IMR-90 (cell line): ENCODE data around the gene SERPINB8. TPM values are rescaled to one million over a fixed set of nuclear protein-coding genes. Genes with fewer than 3 reads are reported as not detected.

Experiments used
- ATAC-seq: fragments of 200-7000 bp; cut with Tn5 transposase; 2 replicates; pipeline ENCODE4 v1.9.1; 2020; ENCODE audit warnings: low read depth, mild to moderate bottlenecking, moderate library complexity
- BruUV-seq: library from RNA; stranded (reverse); fragments of 400-500 nt; replicated peaks from 2 replicates; lab custom pipeline; 2021; lab: Mats Ljungman, UMichigan
- CTCF ChIA-PET: fragments of 300-600 bp; formaldehyde crosslinking; extraction: SDS; loops from one replicate; lab custom pipeline; 2021; ENCODE audit warnings: antibody characterized with exemption; lab: Yijun Ruan, JAX
- POLR2A ChIA-PET: fragments of 300-600 bp; sonication (Branson Sonifier 250); formaldehyde crosslinking; loops from one replicate; lab custom pipeline; 2022; ENCODE audit warnings: antibody characterized with exemption; ENCODE audit not compliant: unreplicated experiment; lab: Charles Lee
- DNase-seq: peaks from one replicate; pipeline ENCODE4 v3.0.0; 2013
- H2AFZ ChIP-seq: replicated peaks from 2 replicates; pipeline ENCODE3; 2013; ENCODE audit warnings: low read length, mild to moderate bottlenecking; ENCODE audit not compliant: poor library complexity
- H2AK5ac ChIP-seq: 2 replicates; pipeline ENCODE4 v1.6.1; 2013; ENCODE audit warnings: low read depth, low read length, inconsistent platforms
- H2AK9ac ChIP-seq: replicated peaks from 2 replicates; pipeline ENCODE3; 2013; ENCODE audit warnings: mild to moderate bottlenecking, low read depth, low read length, moderate library complexity; ENCODE audit not compliant: poor library complexity
- H2BK120ac ChIP-seq: 2 replicates; pipeline ENCODE4 v1.6.1; 2013; ENCODE audit warnings: low read depth, low read length, inconsistent platforms
- H2BK15ac ChIP-seq: 3 replicates; pipeline ENCODE4 v1.6.1; 2013; ENCODE audit warnings: low read depth, low read length, inconsistent platforms
- H2BK20ac ChIP-seq: 2 replicates; pipeline ENCODE4 v1.6.1; 2013; ENCODE audit warnings: low read depth, mild to moderate bottlenecking, inconsistent platforms, low read length, moderate library complexity
- H2BK5ac ChIP-seq: 2 replicates; pipeline ENCODE4 v1.6.1; 2013; ENCODE audit warnings: mild to moderate bottlenecking, low read depth, low read length, inconsistent platforms; ENCODE audit not compliant: poor library complexity, severe bottlenecking
- H3K14ac ChIP-seq: replicated peaks from 2 replicates; pipeline ENCODE4 v1.6.1; 2013; ENCODE audit warnings: low read depth, low read length, inconsistent platforms
- H3K18ac ChIP-seq: 2 replicates; pipeline ENCODE4 v1.6.1; 2013; ENCODE audit warnings: low read depth, low read length, control low read depth
- H3K23ac ChIP-seq: 2 replicates; pipeline ENCODE4 v1.6.1; 2013; ENCODE audit warnings: low read depth, low read length, inconsistent platforms
- H3K27ac ChIP-seq: 2 replicates; pipeline ENCODE4 v1.5.1; 2013; ENCODE audit warnings: mild to moderate bottlenecking, control low read depth, low read length; ENCODE audit not compliant: insufficient read depth
- H3K27me3 ChIP-seq: 2 replicates; pipeline ENCODE4 v1.6.1; 2013; ENCODE audit warnings: low read length; ENCODE audit not compliant: control insufficient read depth, insufficient read depth
- H3K36me3 ChIP-seq: 2 replicates; pipeline ENCODE4 v1.6.1; 2013; ENCODE audit warnings: low read length, mixed read lengths; ENCODE audit not compliant: control insufficient read depth, insufficient read depth
- H3K4ac ChIP-seq: 2 replicates; pipeline ENCODE4 v1.6.1; 2013; ENCODE audit warnings: low read depth, low read length, inconsistent platforms
- H3K4me1 ChIP-seq: 2 replicates; pipeline ENCODE4 v1.6.1; 2013; ENCODE audit warnings: low read length, mixed read lengths; ENCODE audit not compliant: control insufficient read depth, insufficient read depth
- H3K4me2 ChIP-seq: 2 replicates; pipeline ENCODE4 v1.6.1; 2013; ENCODE audit warnings: low read depth, mild to moderate bottlenecking, control low read depth, low read length, moderate library complexity
- H3K4me3 ChIP-seq: 2 replicates; pipeline ENCODE4 v1.5.1; 2013; ENCODE audit warnings: low read depth, mild to moderate bottlenecking, control low read depth, low read length, moderate library complexity; ENCODE audit not compliant: insufficient read depth
- H3K56ac ChIP-seq: 2 replicates; pipeline ENCODE4 v1.6.1; 2013; ENCODE audit warnings: low read length, inconsistent platforms; ENCODE audit not compliant: insufficient read depth; ENCODE audit errors: extremely low read depth
- H3K79me1 ChIP-seq, 2 experiments: 2 replicates each; pipeline ENCODE4 v1.6.1; 2013; ENCODE audit warnings: low read length in 2 of 2, inconsistent platforms in 1 of 2, low read depth in 1 of 2
- H3K9ac ChIP-seq: 2 replicates; pipeline ENCODE4 v1.6.1; 2013; ENCODE audit warnings: low read depth, low read length, control low read depth
- H3K9me1 ChIP-seq: 2 replicates; pipeline ENCODE4 v1.6.1; 2013; ENCODE audit warnings: low read length, inconsistent platforms; ENCODE audit not compliant: insufficient read depth
- H3K9me3 ChIP-seq: 2 replicates; pipeline ENCODE4 v1.6.1; 2013; ENCODE audit warnings: low read length; ENCODE audit not compliant: control insufficient read depth, insufficient read depth
- H4K20me1 ChIP-seq: 2 replicates; pipeline ENCODE4 v1.6.1; 2013; ENCODE audit warnings: low read length, inconsistent platforms; ENCODE audit not compliant: insufficient read depth
- H4K5ac ChIP-seq: 2 replicates; pipeline ENCODE4 v1.6.1; 2013; ENCODE audit warnings: mild to moderate bottlenecking, low read depth, low read length, control low read depth
- H4K8ac ChIP-seq, 2 experiments: 2 replicates each; pipeline ENCODE4 v1.6.1; 2013; ENCODE audit warnings: low read depth in 2 of 2, low read length in 2 of 2, control low read depth in 1 of 2, inconsistent platforms in 1 of 2
- H4K91ac ChIP-seq: 2 replicates; pipeline ENCODE4 v1.6.1; 2013; ENCODE audit warnings: low read depth, low read length, inconsistent platforms; ENCODE audit not compliant: insufficient read depth
- BHLHE40 ChIP-seq: fragments of 150-350 bp; IDR thresholded peaks from 2 replicates; pipeline ENCODE4 v1.6.1; 2016; ENCODE audit warnings: mild to moderate bottlenecking, low read depth, low read length
- CEBPB ChIP-seq: IDR thresholded peaks from 2 replicates; pipeline ENCODE4 v1.6.1; 2012; ENCODE audit warnings: low read depth, low read length, improper control_type of control experiment
- CHD1 ChIP-seq: IDR thresholded peaks from 2 replicates; pipeline ENCODE4 v1.6.1; 2012; ENCODE audit warnings: low read depth, low read length, improper control_type of control experiment
- FOS ChIP-seq: fragments of 150-350 bp; IDR thresholded peaks from 2 replicates; pipeline ENCODE4 v1.6.1; 2016; ENCODE audit warnings: low read depth, low read length
- MAFK ChIP-seq: IDR thresholded peaks from 2 replicates; pipeline ENCODE4 v1.6.1; 2012; ENCODE audit warnings: low read depth, low read length, improper control_type of control experiment
- MAZ ChIP-seq: IDR thresholded peaks from 2 replicates; pipeline ENCODE4 v1.6.1; 2012; ENCODE audit warnings: low read depth, mild to moderate bottlenecking, low read length, improper control_type of control experiment, moderate library complexity, borderline replicate concordance
- MXI1 ChIP-seq: IDR thresholded peaks from 2 replicates; pipeline ENCODE4 v1.6.1; 2012; ENCODE audit warnings: low read depth, mild to moderate bottlenecking, low read length, moderate library complexity, borderline replicate concordance
- NFE2L2 ChIP-seq: fragments of 150-350 bp; IDR thresholded peaks from 2 replicates; pipeline ENCODE4 v1.6.1; 2016; ENCODE audit warnings: low read depth, mild to moderate bottlenecking, low read length
- POLR2A ChIP-seq: IDR thresholded peaks from 2 replicates; pipeline ENCODE4 v1.6.1; 2012; ENCODE audit warnings: mild to moderate bottlenecking, low read depth, low read length
- RAD21 ChIP-seq: IDR thresholded peaks from 2 replicates; pipeline ENCODE4 v1.6.1; 2012; ENCODE audit warnings: low read length, improper control_type of control experiment
- RCOR1 ChIP-seq: IDR thresholded peaks from 2 replicates; pipeline ENCODE4 v1.6.1; 2012; ENCODE audit warnings: mild to moderate bottlenecking, low read length, improper control_type of control experiment; ENCODE audit not compliant: insufficient replicate concordance
- RFX5 ChIP-seq: IDR thresholded peaks from 2 replicates; pipeline ENCODE4 v1.8.0; 2012; ENCODE audit warnings: low read depth, mild to moderate bottlenecking, low read length, moderate library complexity
- SMC3 ChIP-seq: fragments of 150-350 bp; IDR thresholded peaks from 2 replicates; pipeline ENCODE4 v1.6.1; 2016; ENCODE audit warnings: low read depth, mild to moderate bottlenecking, antibody characterized with exemption, low read length, moderate library complexity
- WGBS, 2 experiments: methylation state at CpG; one replicate each; pipeline versions ENCODE4 v1.1.5 to v1.1.7; 2013; ENCODE audit warnings: missing lambda C conversion rate in 2 of 2; ENCODE audit not compliant: insufficient read length in 1 of 2; ENCODE audit errors: extremely low coverage in 2 of 2; 5-methylcytosine and 5-hydroxymethylcytosine counted together
- dilution Hi-C: fragments of 300-500 bp; cut with HindIII; formaldehyde crosslinking; loops from one replicate; pipeline ENCODE4 v1.14.3; 2018; ENCODE audit warnings: low sequenced_read_pairs; ENCODE audit not compliant: unreplicated experiment
- in situ Hi-C: fragments of 300-500 bp; cut with MboI; formaldehyde crosslinking; loops from 3 replicates; pipeline ENCODE4 v1.14.3; 2019; ENCODE audit warnings: low sequenced_read_pairs, inconsistent platforms, mixed read lengths
- intact Hi-C: fragments of 100-400 bp; cut with micrococcal nuclease; formaldehyde crosslinking; loops from 2 replicates; pipeline ENCODE4 v1.10.0; 2022
- polyA plus RNA-seq, 3 experiments: library from polyadenylated mRNA; depleted of rRNA; stranded (reverse); fragments of >200 nt; gene quantifications; 2 replicates each; pipeline ENCODE4 v1.2.3, GENCODE V29; 2012; ENCODE audit warnings: low replicate concordance in 1 of 3
- total RNA-seq: library from RNA; depleted of rRNA; stranded (reverse); fragments of >200 nt; gene quantifications from 2 replicates; pipeline ENCODE4 v1.2.3, GENCODE V29; 2012
- TF ChIP-seq, protein P1 (sequence below): conservative IDR thresholded peaks from 2 replicates; pipeline ENCODE4 v1.5.1; 2012; ENCODE audit warnings: mild to moderate bottlenecking, low read depth, low read length, improper control_type of control experiment
- TF ChIP-seq, protein P2 (sequence below): fragments of 150-350 bp; IDR thresholded peaks from 2 replicates; pipeline ENCODE4 v1.6.1; 2017; ENCODE audit warnings: mild to moderate bottlenecking, antibody characterized with exemption, low read length, low read depth
- TF ChIP-seq, protein P3 (sequence below): fragments of 150-350 bp; IDR thresholded peaks from 2 replicates; pipeline ENCODE4 v1.6.1; 2016; ENCODE audit warnings: low read depth, mild to moderate bottlenecking, low read length, moderate library complexity, borderline replicate concordance

Gene SERPINB8
- total and polyA plus RNA-seq, 2 of the 4 experiments (the other 2 are of a cell fraction): 14.3 to 16.7 TPM

DNA sequence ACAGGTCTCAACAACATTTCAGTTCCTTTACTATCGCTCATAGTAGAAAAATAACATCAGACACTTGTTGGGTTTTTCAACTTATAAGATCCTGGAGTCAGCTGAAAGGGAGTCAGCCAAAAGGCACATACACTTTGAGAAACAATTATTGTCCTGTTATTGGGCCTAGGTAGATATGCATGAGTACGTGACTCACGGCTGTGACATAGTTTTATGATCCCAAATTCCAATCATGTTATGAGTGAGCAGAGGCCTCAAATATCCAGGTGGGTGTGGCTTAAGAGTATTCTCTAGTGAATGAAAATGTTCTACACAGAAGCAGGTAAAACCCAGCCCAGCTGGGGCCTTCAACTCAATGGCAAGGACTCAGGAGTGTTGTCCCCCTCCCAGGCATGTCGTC is 27.2 kb downstream of the SERPINB8 start:
- TF ChIP-seq RCOR1: no peak
- TF ChIP-seq BHLHE40: no peak
- TF ChIP-seq MAFK: no peak
- no peak for TF ChIP-seq MAZ
- TF ChIP-seq, protein P1, sequence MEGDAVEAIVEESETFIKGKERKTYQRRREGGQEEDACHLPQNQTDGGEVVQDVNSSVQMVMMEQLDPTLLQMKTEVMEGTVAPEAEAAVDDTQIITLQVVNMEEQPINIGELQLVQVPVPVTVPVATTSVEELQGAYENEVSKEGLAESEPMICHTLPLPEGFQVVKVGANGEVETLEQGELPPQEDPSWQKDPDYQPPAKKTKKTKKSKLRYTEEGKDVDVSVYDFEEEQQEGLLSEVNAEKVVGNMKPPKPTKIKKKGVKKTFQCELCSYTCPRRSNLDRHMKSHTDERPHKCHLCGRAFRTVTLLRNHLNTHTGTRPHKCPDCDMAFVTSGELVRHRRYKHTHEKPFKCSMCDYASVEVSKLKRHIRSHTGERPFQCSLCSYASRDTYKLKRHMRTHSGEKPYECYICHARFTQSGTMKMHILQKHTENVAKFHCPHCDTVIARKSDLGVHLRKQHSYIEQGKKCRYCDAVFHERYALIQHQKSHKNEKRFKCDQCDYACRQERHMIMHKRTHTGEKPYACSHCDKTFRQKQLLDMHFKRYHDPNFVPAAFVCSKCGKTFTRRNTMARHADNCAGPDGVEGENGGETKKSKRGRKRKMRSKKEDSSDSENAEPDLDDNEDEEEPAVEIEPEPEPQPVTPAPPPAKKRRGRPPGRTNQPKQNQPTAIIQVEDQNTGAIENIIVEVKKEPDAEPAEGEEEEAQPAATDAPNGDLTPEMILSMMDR: no peak
- no peak for TF ChIP-seq CEBPB
- no peak for TF ChIP-seq NFE2L2
- TF ChIP-seq SMC3: no peak
- no peak for TF ChIP-seq POLR2A
- no peak for TF ChIP-seq FOS
- no peak for TF ChIP-seq MXI1
- no peak for TF ChIP-seq RAD21
- TF ChIP-seq, protein P2, sequence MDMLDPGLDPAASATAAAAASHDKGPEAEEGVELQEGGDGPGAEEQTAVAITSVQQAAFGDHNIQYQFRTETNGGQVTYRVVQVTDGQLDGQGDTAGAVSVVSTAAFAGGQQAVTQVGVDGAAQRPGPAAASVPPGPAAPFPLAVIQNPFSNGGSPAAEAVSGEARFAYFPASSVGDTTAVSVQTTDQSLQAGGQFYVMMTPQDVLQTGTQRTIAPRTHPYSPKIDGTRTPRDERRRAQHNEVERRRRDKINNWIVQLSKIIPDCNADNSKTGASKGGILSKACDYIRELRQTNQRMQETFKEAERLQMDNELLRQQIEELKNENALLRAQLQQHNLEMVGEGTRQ: no peak
- TF ChIP-seq CHD1: no peak
- TF ChIP-seq, protein P3, sequence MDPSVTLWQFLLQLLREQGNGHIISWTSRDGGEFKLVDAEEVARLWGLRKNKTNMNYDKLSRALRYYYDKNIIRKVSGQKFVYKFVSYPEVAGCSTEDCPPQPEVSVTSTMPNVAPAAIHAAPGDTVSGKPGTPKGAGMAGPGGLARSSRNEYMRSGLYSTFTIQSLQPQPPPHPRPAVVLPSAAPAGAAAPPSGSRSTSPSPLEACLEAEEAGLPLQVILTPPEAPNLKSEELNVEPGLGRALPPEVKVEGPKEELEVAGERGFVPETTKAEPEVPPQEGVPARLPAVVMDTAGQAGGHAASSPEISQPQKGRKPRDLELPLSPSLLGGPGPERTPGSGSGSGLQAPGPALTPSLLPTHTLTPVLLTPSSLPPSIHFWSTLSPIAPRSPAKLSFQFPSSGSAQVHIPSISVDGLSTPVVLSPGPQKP: no peak
- no peak for TF ChIP-seq RFX5
- no peaks in the 10 kb centered on the region for H3K9me1 ChIP-seq
- ChIA-PET POLR2A (no interaction called here), CTCF (no interaction called here)
- in situ Hi-C loops: no loop called here
- no peak overlapping the region for H3K4ac ChIP-seq
- intact Hi-C loops: no loop called here
- no peak for DNase-seq
- H3K18ac ChIP-seq: no peak overlapping the region
- no peak overlapping the region for H4K5ac ChIP-seq
- H3K4me2 ChIP-seq: no peak overlapping the region
- no peak overlapping the region for H3K14ac ChIP-seq
- no peak overlapping the region for H2AFZ ChIP-seq
- no peak overlapping the region for H2BK20ac ChIP-seq
- no peak overlapping the region for H2BK15ac ChIP-seq
- H2AK5ac ChIP-seq: no peak overlapping the region
- H4K8ac ChIP-seq: no peak overlapping the region
- no peaks in the 10 kb centered on the region for H3K4me1 ChIP-seq
- no peaks in the 10 kb centered on the region for H3K36me3 ChIP-seq
- H4K91ac ChIP-seq: no peak overlapping the region
- no peak overlapping the region for H2BK5ac ChIP-seq
- no TSS peak for BruUV-seq
- WGBS, 2 experiments: no CpG with 5 or more reads among the region's 4 CpGs
- H3K56ac ChIP-seq: no peak overlapping the region
- no peaks in the 10 kb centered on the region for H3K9me3 ChIP-seq
- H3K9ac ChIP-seq: no peak overlapping the region
- H4K20me1 ChIP-seq: no peaks in the 10 kb centered on the region
- no peak overlapping the region for H3K23ac ChIP-seq
- no peak overlapping the region for H3K4me3 ChIP-seq
- dilution Hi-C loops: no loop called here
- H3K27me3 ChIP-seq: no peaks in the 10 kb centered on the region
- no peak for ATAC-seq
- no peaks in the 10 kb centered on the region for H3K79me1 ChIP-seq
- H2AK9ac ChIP-seq: no peak overlapping the region
- H3K27ac ChIP-seq: no peak overlapping the region
- H2BK120ac ChIP-seq: no peak overlapping the region
